GM23338 (cell line): Measurements from ENCODE around the gene MARCHF3. TPM values are rescaled to one million over a fixed set of nuclear protein-coding genes. Genes with fewer than 3 reads are reported as not detected.

Experiments used
- CREB1 ChIP-seq: fragments of 250-450 bp; sonication (Bioruptor Pico); IDR thresholded peaks from 2 replicates; pipeline ENCODE4 v1.5.0; 2020; ENCODE audit warnings: low read depth, mild to moderate bottlenecking, moderate library complexity
- CTCF ChIP-seq, 2 experiments: fragments of 200-600 bp in 1 of 2; sonication (generic) in 1 of 2; conservative IDR thresholded peaks; 2 replicates each; pipeline versions ENCODE4 v1.5.1 to v1.6.1; 2016 to 2017; ENCODE audit warnings: antibody characterized with exemption in 2 of 2, low read depth in 2 of 2, mild to moderate bottlenecking in 2 of 2, moderate library complexity in 1 of 2
- ETS1 ChIP-seq: IDR thresholded peaks from 2 replicates; pipeline ENCODE4 v1.6.1; 2016; ENCODE audit warnings: antibody characterized with exemption
- EZH2 ChIP-seq: fragments of 200-600 bp; sonication (generic); IDR thresholded peaks from one replicate; pipeline ENCODE4 v1.8.0; 2017; ENCODE audit warnings: antibody characterized with exemption, mild to moderate bottlenecking, low read depth; ENCODE audit not compliant: unreplicated experiment
- EZH2phosphoT487 ChIP-seq: fragments of 200-600 bp; sonication (generic); IDR thresholded peaks from one replicate; pipeline ENCODE4 v1.8.1; 2018; ENCODE audit warnings: antibody characterized with exemption; ENCODE audit not compliant: unreplicated experiment
- NANOG ChIP-seq: IDR thresholded peaks from 2 replicates; pipeline ENCODE4 v1.6.1; 2016; ENCODE audit warnings: antibody characterized with exemption, borderline replicate concordance
- REST ChIP-seq: IDR thresholded peaks from one replicate; pipeline ENCODE4 v1.6.1; 2018; ENCODE audit warnings: antibody characterized with exemption; ENCODE audit not compliant: unreplicated experiment
- ZNF114 ChIP-seq: fragments of 250-450 bp; sonication (Bioruptor Pico); IDR thresholded peaks from 2 replicates; pipeline ENCODE4 v1.5.0; 2020; ENCODE audit warnings: mild to moderate bottlenecking, moderate library complexity
- ZNF462 ChIP-seq: fragments of 250-450 bp; sonication (Bioruptor Pico); IDR thresholded peaks from 2 replicates; pipeline ENCODE4 v1.5.0; 2020; ENCODE audit warnings: mild to moderate bottlenecking, moderate library complexity
- polyA plus RNA-seq: library from polyadenylated mRNA; unstranded; fragments of >200 nt; fragmentation: Nextera tagmentation; extraction: Ambion mirVana; gene quantifications from 2 replicates; pipeline ENCODE4 v1.2.1, GENCODE V29; 2016
- total RNA-seq: library from RNA; depleted of rRNA; stranded (reverse); fragments of >200 nt; shearing (Covaris generic); gene quantifications from 2 replicates; pipeline ENCODE4 v1.2.3, GENCODE V29; 2014

The MARCHF3 gene
- total and polyA plus RNA-seq, 2 experiments from 2014 or later, result 7.0 to 12.7 TPM

- TF ChIP-seq ZNF462 (CRISPR knock-in tag), result no peak
- TF ChIP-seq ETS1, result no peak
- no peak for TF ChIP-seq EZH2phosphoT487
- no peak for TF ChIP-seq ZNF114
- no peak for TF ChIP-seq NANOG
- TF ChIP-seq EZH2, result no peak
- no peak for TF ChIP-seq CTCF (conservative IDR thresholded peaks at IDR 0.05; ENCODE audit: low read depth in 2 of 2)
- no peak for TF ChIP-seq REST
- TF ChIP-seq CREB1, result no peak
Observed at GRCh38 chr5:126970517-126971017, 59.8 kb downstream of the MARCHF3 start (continued).
